Stomach (tissue), 9 donors: ENCODE measurements around the gene ACTL6B. TPM values are rescaled to one million over a fixed set of nuclear protein-coding genes. Genes with fewer than 3 reads are reported as not detected.
A peak's percentile ranks its signal among the peaks of the same experiment; 100 is the strongest.

Experiments used
- DNase-seq, 2 donors: peaks; one replicate each; pipeline versions ENCODE4 v3.0.0 to v3.0.0-alpha.2; 2013 to 2019
- H3K27ac ChIP-seq, 5 donors: fragments of 200-600 bp in 4 of 5; sonication (generic) in 4 of 5; one replicate each; pipeline ENCODE4 v1.5.1; 2013 to 2019; ENCODE audit warnings: mild to moderate bottlenecking in 1 of 5, moderate library complexity in 1 of 5
- H3K27me3 ChIP-seq, 3 donors: fragments of 200-600 bp; sonication (generic); one replicate each; pipeline ENCODE4 v1.5.1; 2017 to 2019; ENCODE audit warnings: mixed run types in 1 of 3
- H3K36me3 ChIP-seq, 4 donors: fragments of 200-600 bp; sonication (generic); 1 replicate in 3 of 4; 2 replicates in 1 of 4; pipeline ENCODE4 v1.5.1; 2016 to 2019
- H3K4me1 ChIP-seq, 4 donors: fragments of 200-600 bp; sonication (generic); one replicate each; pipeline ENCODE4 v1.5.1; 2016 to 2019
- H3K4me3 ChIP-seq, 4 donors: fragments of 200-600 bp; sonication (generic) in 3 of 4; one replicate each; pipeline ENCODE4 v1.5.1; 2016 to 2019; ENCODE audit warnings: mild to moderate bottlenecking in 1 of 4
- H3K9me3 ChIP-seq, 4 donors: fragments of 200-600 bp; sonication (generic); one replicate each; pipeline ENCODE4 v1.5.1; 2016 to 2019
- EP300 ChIP-seq: sonication (generic); formaldehyde crosslinking; IDR thresholded peaks from one replicate; pipeline ENCODE4 v1.6.1; 2017; ENCODE audit warnings: antibody characterized with exemption
- POLR2A ChIP-seq, 4 donors: fragments of 450-650 bp; IDR thresholded peaks; one replicate each; pipeline ENCODE4 v1.6.1; 2016; ENCODE audit warnings: antibody characterized with exemption in 4 of 4, control low read depth in 2 of 4, mild to moderate bottlenecking in 1 of 4, moderate library complexity in 1 of 4
- POLR2AphosphoS5 ChIP-seq, 3 donors: sonication (generic); formaldehyde crosslinking; IDR thresholded peaks; one replicate each; pipeline ENCODE4 v1.6.1; 2016; ENCODE audit warnings: antibody characterized with exemption in 3 of 3
- WGBS, 5 donors: extraction: QIAGEN DNeasy Blood & Tissue Kit in 3 of 5; methylation state at CpG; one replicate each; pipeline versions ENCODE4 v1.1.5 to v1.1.7; 2013 to 2018; 5-methylcytosine and 5-hydroxymethylcytosine counted together
- intact Hi-C: fragments of 100-400 bp; cut with DNase I; formaldehyde crosslinking; loops from one replicate; pipeline ENCODE4 v1.15.1; 2023; ENCODE audit warnings: low total_unique reads
- polyA plus RNA-seq, 3 donors: library from polyadenylated mRNA; stranded (reverse); fragments of 200-250 nt; gene quantifications; one replicate each; pipeline ENCODE4 v1.2.3, GENCODE V29; 2013
- total RNA-seq, 5 donors: library from RNA; depleted of rRNA; stranded (reverse); fragments of >200 nt; gene quantifications; one replicate each; pipeline versions ENCODE4 v1.1.0 to v1.2.3, GENCODE V29; 2014 to 2016
- TF ChIP-seq, protein P1 (sequence below), 7 experiments: fragments of 450-650 bp in 4 of 7; fragments of 200-600 bp in 3 of 7; sonication (generic) in 3 of 7; IDR thresholded peaks; one replicate each; pipeline ENCODE4 v1.5.1; 2016 to 2019; ENCODE audit warnings: antibody characterized with exemption in 7 of 7, control low read depth in 2 of 7, mild to moderate bottlenecking in 1 of 7
- donor health status: healthy with polysubstance abuse.
- donor health status: Bipolar disorder and iron deficiency.
- donor health status: healthy.

ACTL6B gene
- total and polyA plus RNA-seq, 8 donors, result 0.25 to 1.4 (median 0.43) TPM; not detected in 3

DNA sequence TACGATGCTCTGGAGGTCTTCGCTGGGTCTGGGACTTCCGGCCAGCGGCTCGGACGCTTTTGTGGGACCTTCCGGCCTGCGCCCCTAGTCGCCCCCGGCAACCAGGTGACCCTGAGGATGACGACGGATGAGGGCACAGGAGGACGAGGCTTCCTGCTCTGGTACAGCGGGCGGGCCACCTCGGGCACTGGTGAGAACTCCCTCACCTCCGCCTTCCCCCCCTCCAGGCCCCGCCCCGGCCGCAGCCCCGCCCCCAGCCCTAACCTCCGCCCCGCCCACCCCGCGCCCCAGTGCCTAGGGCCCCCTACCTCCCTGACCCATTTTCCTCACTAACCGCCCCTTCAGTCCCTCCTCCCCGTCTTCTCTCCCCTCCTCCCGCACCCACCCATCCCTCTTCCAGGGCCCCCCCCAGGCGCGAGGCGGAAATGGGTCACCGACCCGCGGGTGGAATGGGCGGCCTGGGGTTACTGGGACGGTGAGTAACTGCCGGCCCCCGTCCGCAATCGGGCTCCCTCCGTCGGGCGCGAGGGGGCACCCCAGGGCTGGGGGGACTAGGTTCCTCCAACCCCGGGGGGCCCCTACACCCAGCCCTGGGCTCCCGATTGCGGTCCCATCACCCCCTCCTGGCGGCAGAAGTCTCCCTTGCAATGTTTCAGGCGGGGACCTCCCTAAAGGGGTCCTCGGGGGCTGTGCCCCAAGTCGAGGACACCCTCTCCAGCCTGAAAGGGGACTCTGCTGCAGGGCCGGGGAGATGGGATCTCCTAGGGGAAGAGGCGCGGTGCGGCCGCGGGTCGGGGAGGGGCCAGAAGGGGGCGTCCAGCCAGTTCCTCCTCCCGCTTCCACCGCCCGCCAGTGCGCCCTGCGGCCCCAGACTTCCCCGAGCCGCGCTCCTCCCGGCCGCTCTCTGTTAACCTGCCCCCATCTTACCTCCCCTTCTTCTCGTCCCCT, 51.9 kb downstream of the ACTL6B start:
- peak in 2 of 3 donors; percentile 42 to 58 for TF ChIP-seq POLR2AphosphoS5 (IDR thresholded peaks at IDR 0.05)
- TF ChIP-seq, protein P1, sequence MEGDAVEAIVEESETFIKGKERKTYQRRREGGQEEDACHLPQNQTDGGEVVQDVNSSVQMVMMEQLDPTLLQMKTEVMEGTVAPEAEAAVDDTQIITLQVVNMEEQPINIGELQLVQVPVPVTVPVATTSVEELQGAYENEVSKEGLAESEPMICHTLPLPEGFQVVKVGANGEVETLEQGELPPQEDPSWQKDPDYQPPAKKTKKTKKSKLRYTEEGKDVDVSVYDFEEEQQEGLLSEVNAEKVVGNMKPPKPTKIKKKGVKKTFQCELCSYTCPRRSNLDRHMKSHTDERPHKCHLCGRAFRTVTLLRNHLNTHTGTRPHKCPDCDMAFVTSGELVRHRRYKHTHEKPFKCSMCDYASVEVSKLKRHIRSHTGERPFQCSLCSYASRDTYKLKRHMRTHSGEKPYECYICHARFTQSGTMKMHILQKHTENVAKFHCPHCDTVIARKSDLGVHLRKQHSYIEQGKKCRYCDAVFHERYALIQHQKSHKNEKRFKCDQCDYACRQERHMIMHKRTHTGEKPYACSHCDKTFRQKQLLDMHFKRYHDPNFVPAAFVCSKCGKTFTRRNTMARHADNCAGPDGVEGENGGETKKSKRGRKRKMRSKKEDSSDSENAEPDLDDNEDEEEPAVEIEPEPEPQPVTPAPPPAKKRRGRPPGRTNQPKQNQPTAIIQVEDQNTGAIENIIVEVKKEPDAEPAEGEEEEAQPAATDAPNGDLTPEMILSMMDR (IDR thresholded peaks at IDR 0.05), result peak in 5 of 7 experiments; percentile 16 to 66 (median 26)
- TF ChIP-seq EP300, result no peak
- H3K4me1 ChIP-seq, result peaks cover 23 to 42% (median 36%) of the 10 kb centered on the region in 4 donors
- H3K4me3 ChIP-seq, result peak overlapping the region; percentile 61 to 86 (median 76)
- WGBS, 5 donors, result 0 to 2% (median 1%) methylated on average over 30 to 70 of the region's 70 CpGs
- no peaks in the 10 kb centered on the region for H3K36me3 ChIP-seq
- peaks cover 0 to 3% (median 0%) of the 10 kb centered on the region in 3 donors for H3K27me3 ChIP-seq
- peak; percentile 79 to 90 for DNase-seq
- no peaks in the 10 kb centered on the region for H3K9me3 ChIP-seq
- intact Hi-C loops, result no loop called here
- peak overlapping the region; percentile 71 to 89 (median 83) for H3K27ac ChIP-seq

GRCh38 chr7:100603726-100604027, 52.6 kb downstream of the ACTL6B start:
- Histone ChIP-seq H3K27me3 (peaks cover 0 to 3% (median 0%) of the 10 kb centered on the region in 3 donors), H3K9me3 (no peaks in the 10 kb centered on the region), H3K27ac (peak overlapping the region; percentile 68 to 89 (median 83)), H3K36me3 (no peaks in the 10 kb centered on the region), H3K4me3 (peak overlapping the region; percentile 61 to 86 (median 76)), H3K4me1 (peaks cover 23 to 42% (median 36%) of the 10 kb centered on the region in 4 donors)
- intact Hi-C loops, result no loop called here
- TF ChIP-seq EP300, result no peak
- no peak for DNase-seq
- WGBS, 5 donors, result 15 to 26% (median 18%) methylated on average over 3 to 10 of the region's 10 CpGs

DNA sequence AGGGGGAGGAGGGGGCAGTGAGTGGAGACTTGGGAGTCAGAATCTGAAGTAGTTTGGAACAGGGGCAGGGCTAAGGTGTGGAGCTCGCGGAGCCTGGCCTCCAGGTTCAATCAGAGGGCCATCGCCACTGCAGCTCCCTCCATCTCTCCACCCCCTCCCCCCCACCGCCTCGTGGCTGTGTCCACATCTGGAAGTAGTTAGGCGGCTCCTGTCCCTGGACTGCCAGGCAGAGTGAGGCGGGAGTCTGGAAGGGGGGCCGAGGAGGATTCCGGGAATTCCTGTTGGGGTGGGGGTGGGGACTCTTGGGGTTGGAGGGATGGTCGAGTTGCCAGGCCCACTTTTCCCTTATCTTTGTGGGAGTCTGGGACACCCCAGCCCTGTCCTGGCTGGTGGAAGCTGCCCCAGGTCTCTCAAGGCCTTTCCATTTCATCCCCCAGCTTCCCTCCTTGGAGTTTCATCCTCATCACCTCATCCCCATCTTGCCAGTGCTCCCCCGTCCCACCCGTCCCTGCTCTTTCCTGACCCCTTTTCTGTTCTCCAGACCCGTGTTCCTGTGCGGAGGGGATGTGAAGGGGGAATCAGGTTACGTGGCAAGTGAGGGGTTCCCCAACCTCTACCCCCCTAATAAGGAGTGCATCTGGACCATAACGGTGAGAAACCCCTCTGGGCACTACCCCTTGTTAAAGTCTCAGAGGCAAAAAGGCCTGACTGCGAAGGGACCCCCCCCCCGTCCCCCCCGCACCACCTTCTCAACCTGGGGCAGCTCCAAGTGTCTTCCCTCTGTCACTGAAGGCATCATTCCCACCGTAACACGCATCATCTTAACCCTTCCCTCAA, 53.1 kb downstream of the ACTL6B start:
- H3K27ac ChIP-seq, result peak overlapping the region; percentile 17 to 89 (median 83)

GRCh38 chr7:100600730-100601038, 55.6 kb downstream of the ACTL6B start:
- H3K4me1 ChIP-seq, result peaks cover 23 to 39% (median 33%) of the 10 kb centered on the region in 4 donors
- no peak overlapping the region for H3K27ac ChIP-seq
- no peak overlapping the region for H3K4me3 ChIP-seq
- no peak for DNase-seq
- no peaks in the 10 kb centered on the region for H3K9me3 ChIP-seq
- H3K36me3 ChIP-seq, result no peaks in the 10 kb centered on the region
- intact Hi-C loops, result no loop called here
- TF ChIP-seq EP300, result no peak
- H3K27me3 ChIP-seq, result peaks cover 0 to 3% (median 0%) of the 10 kb centered on the region in 3 donors
- 79 to 91% (median 81%) methylated on average over 3 to 9 of the region's 9 CpGs for WGBS, 5 donors

More for the DNA sequence above, 53.1 kb downstream of the ACTL6B start:
- peak in 1 of 2 donors; percentile 87 for DNase-seq
- Histone ChIP-seq H3K4me1 (peaks cover 23 to 42% (median 36%) of the 10 kb centered on the region in 4 donors), H3K4me3 (peak overlapping the region; percentile 61 to 86 (median 76)), H3K9me3 (no peaks in the 10 kb centered on the region), H3K27me3 (peaks cover 0 to 3% (median 0%) of the 10 kb centered on the region in 3 donors), H3K36me3 (no peaks in the 10 kb centered on the region)
- WGBS, 5 donors, result 44 to 50% (median 45%) methylated on average over 17 to 21 of the region's 21 CpGs
- no peak for TF ChIP-seq POLR2AphosphoS5 (IDR thresholded peaks at IDR 0.05)
- no peak for TF ChIP-seq EP300
- TF ChIP-seq, protein P1 (IDR thresholded peaks at IDR 0.05), result no peak
- TF ChIP-seq POLR2A (IDR thresholded peaks at IDR 0.05), result no peak
- intact Hi-C loops, result no loop called here
